ENCODE data around the gene FLOT1. TPM values are rescaled to one million over a fixed set of nuclear protein-coding genes. Genes with fewer than 3 reads are reported as not detected.

The FLOT1 gene
- total RNA-seq, 1 donor from 2014 or later, result 100 TPM

DNA sequence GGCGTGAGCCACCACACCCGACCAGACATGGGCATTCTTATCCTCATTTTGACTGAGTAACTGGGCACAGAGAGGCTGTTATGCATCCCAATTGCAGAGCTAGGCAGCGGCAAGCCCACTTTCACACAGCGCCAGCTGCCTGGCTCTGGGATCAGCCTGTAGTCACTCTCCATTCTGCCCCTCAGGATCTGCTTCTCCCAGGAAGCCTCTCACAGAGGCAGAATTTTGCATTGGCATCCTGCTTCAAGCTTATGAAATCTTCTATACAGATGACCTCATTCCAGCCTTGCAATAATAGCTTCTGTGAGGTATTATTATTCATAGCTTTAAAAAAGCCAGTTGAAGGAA is 38.9 kb upstream of the FLOT1 start:
- no peak for DNase-seq (ENCODE audit: low read depth)
- peak overlapping the region; percentile 20 for H3K4me3 ChIP-seq (ENCODE audit: low read depth, low read length)
- TF ChIP-seq, protein P1, sequence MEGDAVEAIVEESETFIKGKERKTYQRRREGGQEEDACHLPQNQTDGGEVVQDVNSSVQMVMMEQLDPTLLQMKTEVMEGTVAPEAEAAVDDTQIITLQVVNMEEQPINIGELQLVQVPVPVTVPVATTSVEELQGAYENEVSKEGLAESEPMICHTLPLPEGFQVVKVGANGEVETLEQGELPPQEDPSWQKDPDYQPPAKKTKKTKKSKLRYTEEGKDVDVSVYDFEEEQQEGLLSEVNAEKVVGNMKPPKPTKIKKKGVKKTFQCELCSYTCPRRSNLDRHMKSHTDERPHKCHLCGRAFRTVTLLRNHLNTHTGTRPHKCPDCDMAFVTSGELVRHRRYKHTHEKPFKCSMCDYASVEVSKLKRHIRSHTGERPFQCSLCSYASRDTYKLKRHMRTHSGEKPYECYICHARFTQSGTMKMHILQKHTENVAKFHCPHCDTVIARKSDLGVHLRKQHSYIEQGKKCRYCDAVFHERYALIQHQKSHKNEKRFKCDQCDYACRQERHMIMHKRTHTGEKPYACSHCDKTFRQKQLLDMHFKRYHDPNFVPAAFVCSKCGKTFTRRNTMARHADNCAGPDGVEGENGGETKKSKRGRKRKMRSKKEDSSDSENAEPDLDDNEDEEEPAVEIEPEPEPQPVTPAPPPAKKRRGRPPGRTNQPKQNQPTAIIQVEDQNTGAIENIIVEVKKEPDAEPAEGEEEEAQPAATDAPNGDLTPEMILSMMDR (conservative IDR thresholded peaks at IDR 0.05; ENCODE audit: low read depth, low read length), result no peak

DNA sequence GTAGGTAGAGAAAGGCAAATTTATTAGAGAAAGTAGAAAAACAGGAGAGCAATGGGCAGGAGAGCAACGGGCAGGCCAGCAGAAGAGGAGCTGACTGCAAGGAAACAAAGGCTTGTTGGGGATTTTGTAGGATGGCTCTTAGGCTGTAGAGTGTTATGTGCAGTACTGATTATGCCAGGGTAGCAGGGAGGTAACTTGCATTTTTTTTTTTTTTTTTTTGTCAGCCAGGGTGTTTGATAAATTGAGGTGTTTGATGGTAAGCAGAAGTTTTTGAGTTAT is 38.1 kb upstream of the FLOT1 start:
- no peak overlapping the region for H3K4me3 ChIP-seq (ENCODE audit: low read depth, low read length)
- DNase-seq (ENCODE audit: low read depth), result no peak
- TF ChIP-seq, protein P1 (conservative IDR thresholded peaks at IDR 0.05; ENCODE audit: low read depth, low read length), result no peak

DNA sequence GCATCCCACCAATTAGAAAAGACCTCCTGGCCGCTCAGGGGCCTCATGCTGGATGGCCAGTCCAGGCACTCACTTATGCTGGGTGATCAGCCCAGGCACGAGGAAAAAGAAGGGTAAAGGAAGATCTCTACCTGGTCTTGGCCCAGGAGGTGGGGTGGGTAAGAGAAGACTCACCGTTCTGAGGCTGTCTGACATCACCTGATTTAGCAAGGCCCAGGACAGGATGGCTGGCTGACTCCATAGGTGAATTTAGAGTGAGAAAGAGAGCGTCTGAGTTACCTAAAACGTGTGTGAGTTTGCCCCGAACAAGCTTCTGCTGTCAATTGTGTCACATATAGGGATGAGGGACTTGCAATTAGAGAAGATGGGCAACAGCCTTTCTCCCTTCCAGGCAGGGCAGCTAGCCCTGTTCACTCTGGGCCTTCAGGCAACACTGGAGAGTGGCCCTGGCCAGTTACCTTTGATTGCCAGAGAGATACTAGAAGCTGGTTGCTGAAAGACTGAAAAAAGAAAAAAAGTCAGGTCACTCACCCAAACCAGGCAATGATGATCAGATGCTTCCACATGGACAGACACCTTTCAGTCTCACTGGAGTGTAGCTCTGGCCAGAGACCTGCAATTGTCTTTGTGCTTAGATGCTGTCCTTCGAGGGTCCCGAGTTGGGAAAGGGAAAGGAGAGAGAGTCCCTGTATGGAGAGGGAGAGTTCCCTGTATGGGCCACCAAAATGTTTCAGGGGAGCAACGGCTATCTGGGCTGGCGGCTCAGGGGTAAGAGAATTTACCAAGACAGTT is 37.6 kb upstream of the FLOT1 start:
- no peak for DNase-seq (ENCODE audit: low read depth)
- TF ChIP-seq, protein P1 (conservative IDR thresholded peaks at IDR 0.05; ENCODE audit: low read depth, low read length), result no peak
- H3K4me3 ChIP-seq (ENCODE audit: low read depth, low read length), result no peak overlapping the region

DNA sequence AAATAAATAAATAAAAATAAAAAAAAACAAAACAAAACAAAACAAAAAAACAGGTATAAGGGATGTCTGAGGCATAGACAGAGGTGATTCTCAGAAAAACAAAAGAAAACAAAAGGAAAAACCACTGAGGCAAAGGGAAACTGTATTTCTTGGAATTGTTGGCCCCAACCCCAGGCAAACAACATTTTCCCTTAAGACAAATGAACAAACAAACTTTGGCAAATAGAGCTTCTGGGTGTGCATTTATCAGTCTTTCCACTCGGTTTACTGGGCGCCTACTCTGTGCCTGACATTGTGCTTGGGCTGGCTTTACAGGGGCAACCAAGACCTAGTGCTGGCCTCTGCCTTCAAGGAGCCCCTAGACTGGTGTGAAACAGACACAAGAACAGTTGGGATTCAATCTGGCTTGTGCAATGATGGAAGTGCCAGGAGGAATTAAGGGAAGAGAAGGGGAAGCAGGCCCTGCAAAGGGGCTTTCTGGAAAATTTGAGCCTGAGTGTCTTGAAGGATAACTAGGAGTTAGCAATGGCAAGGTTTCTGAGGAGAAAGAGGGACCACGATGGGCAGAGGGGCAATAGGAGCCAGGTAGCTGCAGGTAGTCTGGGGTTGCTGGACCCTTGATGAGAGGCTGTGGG is 35.6 kb upstream of the FLOT1 start:
- TF ChIP-seq, protein P1 (conservative IDR thresholded peaks at IDR 0.05; ENCODE audit: low read depth, low read length), result no peak
- no peak overlapping the region for H3K4me3 ChIP-seq (ENCODE audit: low read depth, low read length)
- DNase-seq (ENCODE audit: low read depth), result no peak

DNA sequence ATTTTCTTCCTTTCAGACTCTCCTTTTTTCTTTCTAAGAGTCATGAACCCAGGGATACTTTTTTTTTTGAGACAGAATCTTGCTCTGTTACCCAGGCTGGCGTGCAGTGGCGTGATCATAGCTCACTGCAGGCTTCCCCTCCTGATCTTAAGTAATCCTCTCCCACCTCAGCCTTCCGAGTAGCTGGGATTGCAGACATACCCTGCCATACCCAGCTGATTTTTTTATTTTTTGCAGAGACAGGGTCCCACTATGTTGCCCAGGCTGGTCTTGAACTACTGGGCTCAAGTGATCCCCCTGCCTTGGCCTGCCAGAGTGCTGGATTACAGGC is 34.6 kb upstream of the FLOT1 start:
- DNase-seq (ENCODE audit: low read depth), result no peak
- H3K4me3 ChIP-seq (ENCODE audit: low read depth, low read length), result no peak overlapping the region
- TF ChIP-seq, protein P1 (conservative IDR thresholded peaks at IDR 0.05; ENCODE audit: low read depth, low read length), result no peak

DNA sequence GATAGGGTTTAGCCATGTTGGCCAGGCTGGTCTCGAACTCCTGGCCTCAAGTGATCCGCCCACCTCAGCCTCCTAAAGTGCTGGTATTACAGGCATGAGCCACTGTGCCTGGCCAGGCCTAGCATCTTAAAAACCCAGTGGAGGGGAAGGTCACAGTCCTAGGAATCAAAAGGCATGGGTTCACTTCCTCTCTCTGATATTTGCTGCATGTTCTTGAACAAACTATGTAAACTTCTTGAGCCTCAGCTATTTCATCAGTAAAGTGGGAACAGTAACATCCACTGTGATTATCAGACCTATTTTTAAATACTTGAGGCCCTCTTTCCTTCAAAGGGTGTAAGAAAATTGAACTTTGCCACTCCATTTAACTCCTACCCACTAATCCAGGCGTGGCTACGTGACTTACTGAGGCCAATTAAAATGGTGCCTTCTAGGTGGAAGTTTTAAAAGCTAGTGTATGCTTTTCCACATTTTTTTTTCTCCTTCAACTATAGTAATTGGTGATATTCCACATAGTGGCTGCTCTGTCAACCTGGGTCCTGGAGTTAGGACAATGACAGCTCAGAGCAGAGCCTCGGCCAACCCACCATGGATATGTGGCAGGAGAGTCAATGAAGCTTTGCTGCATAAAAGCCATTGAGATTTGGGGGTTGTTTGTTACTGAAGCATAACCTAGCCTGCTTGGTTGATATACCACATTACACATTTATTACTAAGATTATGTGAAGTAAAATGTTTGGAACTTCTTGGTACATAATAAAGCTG is 34.1 kb upstream of the FLOT1 start:
- no peak overlapping the region for H3K4me3 ChIP-seq (ENCODE audit: low read depth, low read length)
- TF ChIP-seq, protein P1 (conservative IDR thresholded peaks at IDR 0.05; ENCODE audit: low read depth, low read length), result no peak
- no peak for DNase-seq (ENCODE audit: low read depth)

All from epithelial cell of proximal tubule (primary cell).